NB4 (cell line): ENCODE results near the gene SLCO2A1.

ENCODE experiments used
- DNase-seq: peaks from one replicate; pipeline ENCODE4 v3.0.0; 2010; ENCODE audit warnings: low read depth
- H3K4me3 ChIP-seq: one replicate; pipeline ENCODE4 v1.5.1; 2011; ENCODE audit warnings: mild to moderate bottlenecking, low read depth, low read length, moderate library complexity
- CTCF ChIP-seq: IDR thresholded peaks from one replicate; pipeline ENCODE4 v1.5.1; 2012; ENCODE audit warnings: low read depth, low read length
- MAX ChIP-seq: IDR thresholded peaks from 2 replicates; pipeline ENCODE4 v1.6.1; 2011; ENCODE audit warnings: low read depth, low read length
- MYC ChIP-seq: IDR thresholded peaks from 2 replicates; pipeline ENCODE4 v1.6.1; 2011; ENCODE audit warnings: low read depth, low read length
- POLR2A ChIP-seq: IDR thresholded peaks from 2 replicates; pipeline ENCODE4 v1.6.1; 2011; ENCODE audit warnings: mild to moderate bottlenecking; ENCODE audit not compliant: insufficient read length; ENCODE audit errors: extremely low read depth

The SLCO2A1 gene

GRCh38 chr3:134001251-134001650 lies 28.5 kb downstream of the SLCO2A1 start:
- TF ChIP-seq POLR2A (no peak), MYC (no peak), CTCF (no peak), MAX (no peak)
- no peak for DNase-seq
- no peak overlapping the region for H3K4me3 ChIP-seq

GRCh38 chr3:133999891-134000685 lies 29.6 kb downstream of the SLCO2A1 start:
- TF ChIP-seq MAX = no peak
- TF ChIP-seq CTCF = no peak
- no peak for TF ChIP-seq MYC
- TF ChIP-seq POLR2A = no peak
- no peak for DNase-seq

GRCh38 chr3:133998691-133999241 lies 31.0 kb downstream of the SLCO2A1 start:
- no peak for DNase-seq
- H3K4me3 ChIP-seq = no peak overlapping the region
- TF ChIP-seq POLR2A = no peak
- no peak for TF ChIP-seq MAX
- no peak for TF ChIP-seq CTCF
- no peak for TF ChIP-seq MYC

More at GRCh38 chr3:133999891-134000685, 29.6 kb downstream of the SLCO2A1 start:
- H3K4me3 ChIP-seq = no peak overlapping the region

GRCh38 chr3:133997871-133998635 lies 31.7 kb downstream of the SLCO2A1 start:
- TF ChIP-seq CTCF (no peak), MYC (no peak), POLR2A (no peak), MAX (no peak)
- no peak overlapping the region for H3K4me3 ChIP-seq
- no peak for DNase-seq

- no peak for DNase-seq
- TF ChIP-seq CTCF (no peak), MAX (no peak), MYC (no peak), POLR2A (no peak)
- no peak overlapping the region for H3K4me3 ChIP-seq
Observed at GRCh38 chr3:133996996-133997395, 32.7 kb downstream of the SLCO2A1 start.
